Measurements from ENCODE around the gene SYT12.
"Not testable (repeated sequence)": the region's sequence is repeated elsewhere in the genome, so short reads cannot be mapped to it uniquely, and the experiment has no call there.

Gene SYT12

DNA sequence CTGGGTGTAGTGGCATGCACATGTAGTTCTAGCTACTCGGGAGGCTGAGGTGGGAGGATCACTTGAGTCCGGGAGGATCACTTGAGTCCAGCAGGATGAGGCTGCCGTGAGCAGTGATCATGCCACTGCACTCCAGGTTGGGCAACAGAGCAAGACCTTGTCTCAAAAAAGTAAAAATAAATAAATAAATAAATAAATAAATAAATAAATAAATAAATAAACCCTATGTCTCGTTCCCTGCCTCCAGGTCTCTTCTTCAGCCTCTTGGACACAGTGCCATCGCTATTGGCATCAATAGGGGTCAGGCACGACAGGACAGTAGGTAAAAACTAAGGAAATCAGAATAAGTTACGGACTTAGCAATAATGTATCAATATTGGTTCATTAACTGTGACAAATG is 23.4 kb upstream of the SYT12 start:
- DNase-seq = no peak

DNA sequence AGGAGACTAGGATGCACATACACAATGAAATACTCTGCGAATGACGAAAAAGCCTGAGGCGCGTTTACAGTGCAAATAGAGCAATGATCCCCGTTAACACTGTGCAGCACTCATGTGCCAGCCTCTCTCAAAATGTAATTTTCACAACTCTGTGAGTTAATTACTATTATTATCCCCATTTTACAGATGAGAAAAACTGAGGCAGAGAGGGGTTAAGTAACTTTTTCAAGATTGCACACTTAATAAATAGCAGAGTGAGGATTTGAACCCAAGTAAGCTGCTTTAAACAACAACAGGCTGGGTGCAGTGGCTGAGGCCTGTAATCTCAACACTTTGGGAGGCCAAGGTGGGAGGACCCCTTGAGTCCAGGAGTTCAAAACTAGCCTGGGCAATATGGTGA is 21.6 kb upstream of the SYT12 start:
- no peak for DNase-seq

DNA sequence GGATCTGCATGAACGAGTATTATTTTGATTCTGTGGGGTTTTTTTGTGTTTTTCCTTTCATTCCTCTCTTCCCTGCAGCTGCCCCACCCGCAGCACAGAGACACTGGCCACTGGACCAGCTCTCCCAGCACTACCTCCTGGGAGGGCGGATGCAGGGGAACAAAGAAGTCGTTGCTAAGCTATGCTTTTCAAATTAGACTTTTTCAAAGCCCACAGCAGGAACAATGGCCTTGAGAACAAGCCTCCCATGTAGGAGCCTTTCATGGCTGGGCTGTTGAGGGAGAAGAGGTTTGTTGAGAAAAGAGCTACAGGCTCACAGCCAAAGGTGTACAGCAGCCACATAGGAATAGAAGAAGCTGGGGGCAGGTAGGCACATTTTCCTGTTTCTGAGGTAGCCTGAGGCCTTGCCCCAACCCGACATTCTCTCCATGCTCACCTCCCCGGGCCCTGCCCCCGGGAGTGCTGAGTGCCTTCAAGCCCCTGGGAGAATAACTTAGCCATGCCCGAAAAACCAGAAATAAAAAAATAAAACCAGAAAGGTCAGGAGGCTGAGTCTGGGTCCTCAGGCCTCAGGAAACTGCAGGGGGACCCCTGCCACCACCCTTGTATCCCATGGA is 20.5 kb upstream of the SYT12 start:
- DNase-seq = no peak

DNA sequence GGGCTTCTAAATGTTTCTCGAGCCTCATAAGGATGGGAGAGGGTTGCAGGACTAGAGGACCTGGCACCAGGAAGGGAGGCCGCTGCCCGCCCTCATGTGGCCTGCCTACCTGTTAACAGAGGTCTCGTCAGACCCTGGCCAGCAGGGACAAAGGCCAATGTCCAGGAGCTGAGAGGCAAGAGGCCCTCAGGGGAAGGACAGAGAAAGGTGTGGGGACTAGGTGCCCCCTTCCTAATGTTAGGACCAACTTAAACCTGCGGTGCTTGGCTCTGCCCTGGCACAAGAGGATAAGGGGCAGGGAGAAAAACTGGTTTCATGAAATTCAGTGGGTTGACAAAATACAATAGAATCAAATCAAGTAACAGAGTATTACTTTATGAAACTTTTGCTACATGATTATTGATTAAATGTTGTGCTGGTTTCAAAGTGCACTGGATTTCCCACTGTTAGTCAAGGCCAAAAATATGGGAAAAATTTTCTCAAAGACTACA is 20.0 kb upstream of the SYT12 start:
- DNase-seq = no peak

DNA sequence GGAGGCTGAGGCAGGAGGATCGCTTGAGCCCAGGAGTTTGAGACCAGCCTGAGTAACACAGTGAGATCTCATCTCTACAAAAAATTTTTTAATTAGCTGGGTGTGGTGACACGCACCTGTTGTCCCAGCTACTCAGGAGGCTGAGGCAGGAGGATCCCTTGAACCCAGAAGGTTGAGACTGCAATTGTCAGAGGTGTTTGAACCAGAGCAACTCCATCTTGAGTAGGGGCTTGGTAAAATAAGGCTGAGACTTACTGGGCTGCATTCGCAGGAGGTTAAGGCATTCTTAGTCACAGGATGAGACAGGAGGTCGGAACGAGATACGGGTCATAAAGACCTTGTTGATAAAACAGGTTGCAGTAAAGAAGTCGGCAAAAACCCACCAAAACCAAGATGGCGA is 17.7 kb upstream of the SYT12 start:
- not testable (repeated sequence) for DNase-seq

DNA sequence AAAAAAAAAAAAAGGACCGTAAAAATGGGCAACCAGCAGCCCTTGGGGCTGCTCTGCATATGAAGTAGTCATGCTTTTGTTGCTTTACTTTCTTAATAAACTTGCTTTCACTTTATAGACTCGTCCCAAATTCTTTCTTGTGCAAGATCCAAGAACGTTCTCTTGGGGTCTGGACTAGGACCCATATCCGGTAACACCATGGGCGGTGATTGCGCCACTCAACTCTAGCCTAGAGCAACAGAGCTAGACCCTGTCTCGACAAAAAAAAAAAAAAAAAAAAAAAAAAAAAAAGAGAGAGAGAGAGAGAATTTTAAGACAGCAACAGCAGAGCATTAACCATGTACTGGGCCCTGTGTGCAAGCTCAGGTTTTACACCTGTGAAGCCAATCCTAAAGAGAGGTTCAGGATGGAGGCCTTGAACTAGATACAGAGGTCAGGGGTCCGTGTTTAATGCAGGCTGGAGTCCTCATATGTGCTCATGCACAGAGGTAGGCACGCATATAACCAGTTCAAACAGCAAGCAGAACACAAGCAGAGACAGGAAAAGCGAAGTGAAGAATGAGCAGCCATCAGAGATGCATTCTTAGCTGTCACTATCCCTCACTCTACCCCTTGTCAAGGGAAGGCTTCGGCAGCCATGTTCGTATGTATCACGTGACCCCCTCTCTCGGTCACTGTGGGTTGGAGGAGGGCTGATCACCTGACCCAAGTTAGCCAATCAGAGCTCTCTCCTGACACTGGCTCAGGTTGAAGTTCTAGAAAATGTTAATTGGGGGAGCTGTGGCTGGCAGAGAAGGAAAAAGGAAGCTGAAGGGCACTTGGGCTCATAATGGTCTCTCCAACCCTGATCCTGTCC is 16.7 kb upstream of the SYT12 start:
- no peak for DNase-seq

DNA sequence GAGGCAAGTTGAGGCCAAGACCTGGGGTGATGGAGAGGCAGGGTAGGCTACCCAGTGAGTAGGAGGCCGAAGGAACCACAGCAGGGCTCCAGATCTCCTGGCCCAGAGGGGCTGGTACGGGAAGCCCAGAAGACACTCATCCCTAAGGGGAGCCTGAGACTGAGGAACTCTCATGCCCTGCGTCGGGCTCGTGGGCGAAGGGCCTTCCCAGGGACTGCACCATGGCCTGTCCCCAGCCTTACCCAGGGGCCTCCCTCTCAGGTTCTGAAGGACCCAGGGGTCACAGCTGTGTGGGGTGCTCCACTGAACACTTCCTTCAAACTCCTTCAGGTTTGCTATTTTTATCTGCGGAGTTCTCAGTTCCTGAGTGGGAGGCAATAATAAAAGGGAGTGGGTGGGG is 15.8 kb upstream of the SYT12 start:
- no peak for DNase-seq

DNA sequence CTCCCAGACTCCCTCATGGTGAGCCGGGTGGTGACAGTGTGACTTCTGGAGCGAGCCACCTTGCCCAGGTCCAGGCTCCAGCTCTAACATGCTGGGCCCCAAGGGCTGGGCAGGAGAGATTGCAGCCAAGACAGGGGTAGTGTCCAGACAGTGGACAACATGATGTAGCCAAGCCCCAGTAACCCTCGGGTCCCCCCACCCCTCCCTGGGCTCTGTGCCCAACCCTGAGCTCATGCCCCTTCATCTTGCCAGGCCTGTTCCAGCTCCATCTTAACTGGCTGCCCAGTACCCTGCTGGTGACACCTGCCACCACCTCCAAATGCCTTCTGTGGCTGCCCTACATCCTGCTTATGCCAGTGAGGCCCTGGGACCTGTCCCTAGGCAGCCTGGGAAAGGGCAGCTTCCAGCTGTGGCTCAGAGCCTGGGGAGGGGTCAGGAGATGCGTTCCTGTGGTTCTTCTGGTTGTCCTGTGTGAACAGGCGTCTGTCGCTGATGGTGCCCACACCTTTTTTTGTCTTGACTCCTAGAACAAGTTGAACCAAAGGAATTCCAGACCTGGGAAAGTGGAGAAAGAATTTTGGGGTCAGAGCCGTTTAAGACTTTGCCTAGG is 12.5 kb upstream of the SYT12 start:
- DNase-seq = no peak

DNA sequence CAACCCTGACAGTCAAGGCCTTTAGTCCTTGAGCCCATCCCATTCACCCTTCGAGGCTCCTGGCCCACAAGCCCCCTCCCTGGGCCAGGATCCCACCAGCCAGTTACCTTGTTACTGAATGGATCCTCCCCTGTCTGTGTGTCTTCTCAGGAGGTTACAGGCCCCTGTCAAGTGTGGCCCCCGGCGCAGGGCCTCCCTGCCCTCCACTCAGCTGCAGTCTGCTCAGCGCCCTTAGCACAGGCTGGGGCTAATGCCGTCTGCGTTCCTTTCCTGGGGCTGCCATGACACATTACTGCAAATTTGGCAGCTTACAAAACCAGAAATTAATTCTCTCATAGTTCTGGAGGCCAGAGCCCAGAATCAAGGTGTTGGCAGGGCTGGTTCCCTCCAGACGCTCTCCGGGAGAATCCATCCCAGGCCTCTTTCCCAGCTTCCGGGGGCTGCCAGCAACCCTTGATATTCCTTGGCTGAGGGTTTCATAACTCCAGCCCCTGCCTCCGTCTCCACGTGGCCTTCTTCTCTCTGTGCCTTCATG is 9.4 kb upstream of the SYT12 start:
- no peak for DNase-seq

DNA sequence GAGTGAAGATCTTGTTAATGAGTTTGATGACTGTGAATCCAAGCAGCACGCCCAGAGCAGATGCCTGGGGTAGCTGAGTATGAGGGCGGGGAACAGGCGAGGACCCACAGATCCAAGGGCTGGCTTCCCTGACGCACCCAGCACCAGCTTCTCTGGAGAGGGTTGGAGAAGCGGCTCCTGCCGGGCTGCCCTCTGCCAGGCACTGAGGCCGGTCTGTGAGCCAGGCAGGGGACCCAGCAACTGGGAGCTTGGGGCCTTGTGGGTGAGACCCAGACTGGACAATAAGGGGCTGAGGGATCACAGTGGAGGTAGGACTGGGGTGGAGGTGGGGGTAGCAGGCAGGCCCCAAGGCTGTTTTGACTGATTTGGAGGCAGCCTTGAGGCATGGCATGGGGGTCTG is 8.6 kb upstream of the SYT12 start:
- no peak for DNase-seq

DNA sequence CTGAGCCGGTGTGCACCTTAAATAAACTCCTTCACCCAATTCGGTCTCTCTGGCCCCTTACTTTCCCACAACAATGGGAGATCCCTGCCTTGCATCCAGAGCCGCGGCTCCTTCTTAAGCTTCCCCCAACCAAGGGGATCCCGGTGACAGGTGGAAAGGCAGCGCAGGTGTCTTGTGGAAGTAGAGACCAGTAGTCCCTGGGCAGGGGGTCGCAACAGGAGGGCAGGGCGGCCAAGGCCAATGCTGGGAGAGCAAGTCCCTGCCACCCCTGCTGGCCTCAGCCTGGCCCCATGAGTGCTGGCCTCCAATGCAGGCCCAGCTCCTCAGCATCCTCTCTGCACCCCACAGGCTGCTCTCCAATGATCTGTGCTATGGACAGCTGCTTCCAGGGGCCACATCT is 7.9 kb upstream of the SYT12 start:
- DNase-seq = no peak

DNA sequence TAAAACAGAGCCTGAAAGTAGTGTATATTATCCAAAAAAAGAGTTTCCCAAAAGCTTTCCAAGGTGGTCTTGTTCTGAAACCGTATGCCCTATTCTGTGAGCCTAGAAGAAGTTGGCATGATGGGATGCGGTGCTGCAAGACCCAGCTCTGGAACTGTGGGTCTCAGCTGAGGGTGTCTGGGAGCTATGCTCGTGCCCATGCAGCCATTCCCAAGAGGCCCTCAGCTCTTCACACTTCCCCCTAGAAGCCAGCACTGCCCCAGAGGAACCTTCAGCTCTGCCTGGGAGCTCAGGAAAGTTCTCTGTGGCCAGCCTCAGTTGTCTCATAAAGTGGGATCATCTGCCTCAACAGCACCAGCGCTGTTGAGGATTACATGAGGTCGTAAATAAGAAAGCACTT is 6.4 kb upstream of the SYT12 start:
- DNase-seq = no peak

DNA sequence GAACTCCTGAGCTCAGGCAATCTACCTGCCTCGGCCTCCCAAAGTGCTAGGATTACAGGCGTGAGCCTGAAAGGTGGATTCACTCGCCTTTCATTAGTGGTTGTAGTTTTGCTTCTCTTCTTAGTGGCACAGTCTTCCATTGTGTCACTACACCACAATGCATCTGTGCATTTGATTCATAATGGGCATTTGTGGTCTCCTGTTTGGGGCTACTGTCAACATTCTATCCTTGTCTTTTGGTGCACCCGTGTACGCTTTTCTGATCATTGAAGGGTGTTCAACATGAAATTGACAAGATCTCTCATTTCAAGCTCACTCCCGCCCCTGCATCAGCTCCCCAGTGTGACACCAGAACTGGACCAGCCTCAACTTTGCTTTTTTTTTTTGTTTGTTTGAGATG is 2.0 kb upstream of the SYT12 start:
- DNase-seq = no peak

DNA sequence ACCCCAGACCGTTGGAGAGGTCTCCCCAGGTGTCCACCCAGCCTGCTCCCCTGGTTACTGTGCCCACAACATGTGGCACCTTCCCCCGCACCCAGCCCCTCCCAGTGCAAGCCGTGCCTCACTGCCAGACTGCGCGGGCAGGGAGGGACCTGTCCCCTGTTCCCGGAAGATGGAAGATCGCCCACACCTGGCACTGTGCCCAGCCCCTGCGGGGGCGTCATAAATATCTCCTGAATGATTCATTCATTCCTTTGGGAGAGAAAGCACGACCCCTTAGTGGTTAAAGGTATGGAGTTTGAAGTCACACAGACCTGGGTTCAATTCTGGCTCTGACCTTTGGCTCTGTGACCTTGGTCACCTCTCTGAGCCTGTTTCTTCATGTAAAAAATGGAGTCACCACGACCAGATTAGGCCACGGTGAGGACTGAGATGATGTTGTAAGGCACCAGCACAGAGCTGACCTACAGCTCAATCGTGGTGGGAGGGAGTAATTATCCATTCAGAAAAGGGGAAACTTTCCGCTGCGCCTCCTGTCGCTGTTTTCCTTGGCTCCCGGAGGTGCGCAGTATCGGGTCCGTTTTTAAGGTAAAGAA is 497 bp upstream of the SYT12 start:
- no peak for DNase-seq

DNA sequence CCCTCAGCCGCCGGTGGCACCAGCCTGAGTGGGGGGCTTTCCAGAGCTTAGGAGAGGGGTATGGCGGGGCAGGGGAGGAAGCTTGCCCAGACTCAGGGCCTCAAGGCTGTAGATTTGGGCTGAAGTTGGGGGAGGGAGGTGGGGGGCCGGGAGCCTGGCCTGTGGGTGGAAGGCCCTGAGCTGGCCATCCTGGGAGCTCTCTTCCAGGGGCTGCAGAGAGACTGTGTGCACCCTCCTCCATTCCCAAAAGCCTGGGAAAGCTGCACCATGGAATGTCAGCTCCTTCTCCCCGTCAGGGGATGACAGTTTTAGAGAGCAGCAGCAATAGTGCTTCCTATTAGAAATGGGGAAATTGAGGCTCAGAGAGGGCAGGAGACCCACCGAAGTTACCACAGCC is 1.0 kb downstream of the SYT12 start:
- no peak for DNase-seq

DNA sequence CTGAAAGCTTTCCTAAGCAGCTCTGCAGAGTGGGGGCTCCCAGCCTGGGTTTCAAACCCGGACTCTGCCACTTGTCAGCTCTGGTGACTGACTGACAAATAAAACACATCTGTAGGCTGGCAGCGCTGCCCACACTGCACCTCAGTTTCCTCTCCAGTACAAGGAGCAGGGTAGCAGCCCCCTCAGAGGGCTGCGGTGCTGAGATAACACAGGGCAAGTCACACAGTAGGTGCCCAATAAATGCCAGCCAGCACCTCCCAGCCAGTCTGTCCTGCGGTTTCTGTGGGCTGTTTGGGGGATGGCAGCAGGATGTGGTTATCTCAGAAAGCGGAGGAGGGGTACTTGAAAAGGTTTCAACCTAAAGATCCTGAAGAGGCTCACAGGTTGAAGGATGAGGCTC is 1.5 kb downstream of the SYT12 start:
- DNase-seq = no peak

DNA sequence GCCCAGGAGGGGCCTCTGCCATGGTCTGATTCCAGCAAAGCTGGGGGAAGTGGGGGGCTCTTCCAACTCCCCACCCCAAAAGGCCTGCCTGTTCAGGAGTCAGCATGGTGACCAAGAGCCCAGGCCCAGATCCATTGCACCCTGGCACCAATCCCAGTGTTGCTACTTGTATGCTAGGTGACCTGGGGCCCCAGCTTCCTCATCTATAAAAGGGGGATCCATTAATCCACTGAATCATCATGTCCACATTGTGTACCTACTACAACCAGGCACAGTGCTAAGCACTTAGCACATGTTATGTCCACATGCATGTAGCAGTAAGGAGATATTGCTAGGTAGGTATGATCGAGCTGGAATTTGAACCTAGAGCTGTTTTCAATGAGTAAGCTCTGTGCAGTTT is 2.0 kb downstream of the SYT12 start:
- DNase-seq = no peak

DNA sequence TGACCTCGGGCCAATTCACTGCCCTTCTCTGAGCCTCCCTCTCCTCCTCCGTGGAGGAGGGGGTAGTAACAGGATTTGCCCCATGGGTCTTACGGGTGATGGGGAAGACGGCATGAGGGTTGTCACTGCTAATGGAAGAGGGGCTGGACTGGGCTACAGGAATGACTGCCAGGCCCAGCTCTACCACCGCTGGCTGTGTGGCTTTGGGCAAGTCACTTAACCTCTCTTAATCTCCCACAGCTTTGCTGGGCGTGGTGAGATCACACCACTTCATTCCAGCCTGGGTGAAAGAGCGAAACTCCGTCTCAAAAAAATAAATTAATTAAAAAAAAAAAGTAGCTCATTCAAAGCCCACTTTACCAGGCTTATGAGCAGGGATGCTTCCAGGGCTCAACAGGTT is 2.8 kb downstream of the SYT12 start:
- DNase-seq = no peak

DNA sequence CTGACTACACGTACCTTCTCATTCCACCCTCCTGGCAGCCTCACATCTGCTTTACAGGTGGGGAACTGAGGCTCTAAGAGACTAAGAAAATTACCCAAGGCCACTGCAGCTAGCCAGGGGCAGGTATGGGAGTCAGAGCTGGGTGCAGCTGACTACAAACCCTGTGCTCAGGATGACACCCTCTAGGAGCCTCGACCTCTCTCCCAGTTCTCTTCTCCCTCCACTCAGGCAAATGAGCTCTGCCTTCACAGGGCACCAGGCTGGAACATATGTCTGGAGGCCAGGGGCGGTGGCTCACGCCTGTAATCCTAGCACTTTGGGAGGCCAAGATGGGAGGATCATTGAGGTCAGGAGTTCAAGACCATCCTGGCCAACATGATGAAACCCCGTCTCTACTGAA is 4.0 kb downstream of the SYT12 start:
- no peak for DNase-seq

DNA sequence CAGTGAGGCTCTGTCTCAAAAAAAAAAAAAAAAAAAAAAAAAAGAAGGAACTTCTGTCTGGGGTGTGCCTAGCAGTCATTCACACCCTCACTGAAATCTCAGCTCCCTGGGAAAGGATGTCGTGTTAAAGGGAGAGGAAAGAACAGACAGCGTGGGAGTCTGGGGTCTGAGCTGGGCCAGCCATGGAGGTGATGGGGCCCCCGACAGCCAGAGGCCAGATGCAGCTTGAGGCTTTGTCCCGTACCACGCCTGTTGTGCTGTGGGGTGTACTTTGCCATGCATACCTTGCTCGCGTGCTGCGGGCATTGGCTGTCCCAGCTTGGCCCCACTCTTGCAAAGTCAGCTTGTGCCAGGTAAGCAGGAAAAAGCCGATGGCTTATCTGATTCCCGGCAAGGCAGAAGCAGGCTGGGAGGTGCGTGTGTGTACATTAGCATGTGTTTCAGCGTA is 4.6 kb downstream of the SYT12 start:
- DNase-seq = no peak

DNA sequence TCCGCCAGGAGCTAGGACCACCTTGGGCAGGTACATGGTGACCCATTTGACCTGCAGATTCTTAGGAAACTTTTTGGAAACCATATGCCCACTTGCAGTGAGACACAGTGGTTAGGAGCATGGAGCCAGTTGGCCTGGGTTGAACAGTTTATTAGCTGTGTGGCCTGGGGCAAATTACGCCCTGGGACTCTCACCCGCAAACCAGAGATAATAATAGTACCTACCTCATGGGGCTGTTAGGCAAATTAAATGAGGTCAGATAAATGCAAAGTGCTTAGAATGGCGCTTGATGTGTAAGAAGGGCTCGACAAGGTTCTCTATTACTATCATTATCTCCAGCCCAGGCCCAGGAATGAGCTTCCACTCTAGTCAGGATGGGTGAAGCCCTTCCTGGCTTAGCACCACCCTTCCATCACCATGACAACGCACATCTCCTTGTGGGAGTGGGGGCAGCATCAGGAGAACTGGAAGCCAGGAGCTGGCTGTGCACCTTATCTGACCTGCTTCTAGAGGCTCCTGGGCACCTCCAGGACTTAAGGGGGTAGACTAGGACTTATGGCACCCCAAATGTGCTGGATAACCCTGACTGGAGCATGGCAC is 5.1 kb downstream of the SYT12 start:
- no peak for DNase-seq

DNA sequence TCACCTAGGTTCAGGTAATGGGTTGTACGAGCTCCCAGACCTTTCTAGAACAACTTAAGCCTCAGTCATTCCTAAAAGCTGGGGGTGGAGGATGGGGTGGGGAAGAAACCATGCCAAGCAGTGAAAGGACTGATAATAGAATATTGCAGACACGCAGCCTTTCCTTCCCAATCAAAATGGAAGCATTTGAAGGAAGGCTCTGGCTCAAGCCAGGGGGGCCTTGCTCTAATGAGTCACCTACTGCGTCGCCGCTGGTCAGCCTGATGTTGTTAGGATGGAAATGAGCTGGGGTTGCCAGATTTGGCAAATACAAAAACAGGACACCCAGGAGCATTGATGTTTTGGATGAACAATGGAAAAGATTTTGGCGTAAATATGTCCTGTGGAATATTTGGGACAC is 6.2 kb downstream of the SYT12 start:
- DNase-seq = no peak

DNA sequence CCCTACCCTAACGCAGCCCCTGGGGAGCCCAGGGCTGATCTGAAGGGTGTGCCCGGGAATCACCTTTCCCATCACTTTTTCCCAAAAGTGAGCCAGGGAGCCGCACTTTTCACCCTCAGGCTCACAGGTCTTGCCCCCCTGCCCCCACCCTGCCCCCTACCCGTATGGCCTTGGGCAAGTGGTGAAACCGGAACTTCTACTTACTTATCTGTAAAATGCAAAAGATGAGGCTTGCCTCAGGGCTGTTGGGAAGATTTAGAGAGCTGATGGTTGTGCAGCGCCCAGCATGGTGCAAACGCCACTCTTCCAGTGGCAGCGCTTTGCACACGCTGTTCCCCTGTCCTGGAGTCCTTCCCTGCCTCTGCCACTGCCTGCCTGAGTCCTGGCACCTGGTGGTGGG is 8.0 kb downstream of the SYT12 start:
- no peak for DNase-seq
